PC-9 (cell line): ENCODE data around the gene C3. TPM values are rescaled to one million over a fixed set of nuclear protein-coding genes. Genes with fewer than 3 reads are reported as not detected.

Experiments
- BruUV-seq: library from RNA; stranded (reverse); fragments of 400-500 nt; replicated peaks from 2 replicates; lab custom pipeline; 2021; lab: Mats Ljungman, UMichigan
- CTCF ChIA-PET: fragments of 300-600 bp; sonication (Branson Sonifier 250); formaldehyde crosslinking; loops from one replicate; lab custom pipeline; 2022; ENCODE audit warnings: antibody characterized with exemption; lab: Charles Lee
- POLR2A ChIA-PET: fragments of 300-600 bp; sonication (Branson Sonifier 250); formaldehyde crosslinking; loops from one replicate; lab custom pipeline; 2022; ENCODE audit warnings: antibody characterized with exemption; ENCODE audit not compliant: unreplicated experiment; lab: Charles Lee
- DNase-seq, 2 experiments: peaks; one replicate each; pipeline versions ENCODE4 v3.0.0 to v3.0.0-alpha.2; 2015 to 2022; ENCODE audit warnings: mixed read lengths in 1 of 2
- H2AFZ ChIP-seq: fragments of 200-600 bp; sonication (generic); 2 replicates; pipeline ENCODE4 v1.8.1; 2017; ENCODE audit warnings: antibody characterized with exemption
- H3F3A ChIP-seq: fragments of 200-600 bp; sonication (generic); 2 replicates; pipeline ENCODE4 v1.8.1; 2017; ENCODE audit warnings: antibody characterized with exemption, mild to moderate bottlenecking, low read depth; ENCODE audit not compliant: insufficient read depth
- H3K27ac ChIP-seq: fragments of 200-600 bp; sonication (generic); 2 replicates; pipeline ENCODE4 v1.6.1; 2016; ENCODE audit warnings: mixed run types
- H3K27me3 ChIP-seq: fragments of 200-600 bp; sonication (generic); 2 replicates; pipeline ENCODE4 v1.6.1; 2016; ENCODE audit warnings: low read depth, mixed run types; ENCODE audit not compliant: insufficient read depth
- H3K36me3 ChIP-seq: fragments of 200-600 bp; sonication (generic); 2 replicates; pipeline ENCODE4 v1.6.1; 2016; ENCODE audit warnings: low read depth, mixed run types
- H3K4me1 ChIP-seq: fragments of 200-600 bp; sonication (generic); replicated peaks from 2 replicates; pipeline ENCODE4 v1.6.1; 2016; ENCODE audit warnings: mixed run types; ENCODE audit not compliant: insufficient read depth
- H3K4me2 ChIP-seq: fragments of 200-600 bp; sonication (generic); 2 replicates; pipeline ENCODE4 v1.6.1; 2017; ENCODE audit warnings: mixed run types
- H3K4me3 ChIP-seq: fragments of 200-600 bp; sonication (generic); 2 replicates; pipeline ENCODE4 v1.6.1; 2016; ENCODE audit warnings: mixed run types
- H3K79me2 ChIP-seq: fragments of 200-600 bp; sonication (generic); 2 replicates; pipeline ENCODE4 v1.6.1; 2017; ENCODE audit warnings: low read depth, mixed run types
- H3K9me2 ChIP-seq: fragments of 200-600 bp; sonication (generic); 2 replicates; pipeline ENCODE4 v1.8.1; 2017; ENCODE audit warnings: mild to moderate bottlenecking; ENCODE audit not compliant: insufficient read depth
- H3K9me3 ChIP-seq: fragments of 200-600 bp; sonication (generic); 2 replicates; pipeline ENCODE4 v1.8.1; 2016; ENCODE audit warnings: low read depth; ENCODE audit not compliant: insufficient read depth
- H4K20me1 ChIP-seq: fragments of 200-600 bp; sonication (generic); 2 replicates; pipeline ENCODE4 v1.8.1; 2017; ENCODE audit not compliant: insufficient read depth
- EZH2 ChIP-seq: fragments of 200-600 bp; sonication (generic); IDR thresholded peaks from 2 replicates; pipeline ENCODE4 v1.8.0; 2017; ENCODE audit warnings: antibody characterized with exemption, low read depth
- intact Hi-C: fragments of 100-400 bp; cut with micrococcal nuclease; formaldehyde crosslinking; loops from one replicate; pipeline ENCODE4 v1.10.0; 2022; ENCODE audit not compliant: unreplicated experiment
- total RNA-seq: library from RNA; stranded (reverse); gene quantifications from 2 replicates; pipeline ENCODE4 v1.2.3, GENCODE V29; 2021
- TF ChIP-seq, protein P1 (sequence below): fragments of 200-600 bp; sonication (generic); conservative IDR thresholded peaks from 2 replicates; pipeline ENCODE4 v1.6.1; 2017; ENCODE audit warnings: mixed run types, antibody characterized with exemption, mild to moderate bottlenecking, moderate library complexity

Gene C3
- total RNA-seq, 1 experiment from 2014 or later = 130 TPM

DNA sequence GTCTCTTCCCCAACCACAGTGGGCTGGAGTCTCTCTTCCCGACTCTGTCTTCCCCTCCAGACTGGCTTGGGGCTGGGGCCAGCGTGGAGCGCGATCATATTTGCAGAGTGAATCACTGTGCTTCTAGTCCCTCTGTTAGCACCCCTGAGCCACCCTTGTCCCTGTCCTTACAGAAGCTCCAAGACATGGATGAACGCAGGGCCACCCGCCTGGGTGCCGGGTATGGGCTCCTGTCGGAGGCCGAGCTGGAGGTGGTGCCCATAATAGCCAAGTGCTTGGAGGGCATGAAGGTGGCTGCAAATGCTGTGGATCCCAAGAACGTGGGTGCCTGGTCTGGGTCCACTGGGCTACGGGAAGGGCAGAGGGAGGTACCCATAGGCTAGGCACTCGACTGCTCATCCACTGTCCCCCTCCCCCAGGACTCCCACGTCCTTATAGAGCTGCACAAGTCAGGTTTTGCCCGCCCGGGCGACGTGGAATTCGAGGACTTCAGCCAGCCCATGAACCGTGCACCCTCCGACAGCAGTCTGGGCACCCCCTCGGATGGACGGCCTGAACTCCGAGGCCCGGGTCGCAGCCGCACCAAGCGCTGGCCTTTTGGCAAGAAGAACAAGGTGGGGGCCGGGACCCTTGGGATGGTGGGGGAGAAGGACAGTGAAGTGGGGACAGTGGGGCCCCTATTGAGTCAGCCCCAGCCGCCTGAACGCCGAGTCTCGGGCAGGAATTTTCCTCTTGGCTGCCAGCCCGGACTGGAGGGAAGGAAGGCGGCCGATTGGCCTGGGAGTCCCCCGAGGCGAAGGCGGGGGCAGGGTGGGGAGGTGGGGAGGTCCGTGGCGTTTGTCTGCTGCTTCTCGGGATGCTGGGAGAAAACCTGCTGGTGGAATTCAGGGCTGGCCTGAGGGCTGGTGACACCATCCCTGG, 24.2 kb upstream of the C3 start:
- peaks cover 49% of the 10 kb centered on the region for H3K4me1 ChIP-seq
- H3K4me2 ChIP-seq = peak overlapping the region; percentile 81
- intact Hi-C loops = loop anchor here (1.0 kb wide), 1 partner anchor 22 kb away; no protein-coding TSS in a partner anchor
- TF ChIP-seq EZH2 = no peak
- TF ChIP-seq, protein P1, sequence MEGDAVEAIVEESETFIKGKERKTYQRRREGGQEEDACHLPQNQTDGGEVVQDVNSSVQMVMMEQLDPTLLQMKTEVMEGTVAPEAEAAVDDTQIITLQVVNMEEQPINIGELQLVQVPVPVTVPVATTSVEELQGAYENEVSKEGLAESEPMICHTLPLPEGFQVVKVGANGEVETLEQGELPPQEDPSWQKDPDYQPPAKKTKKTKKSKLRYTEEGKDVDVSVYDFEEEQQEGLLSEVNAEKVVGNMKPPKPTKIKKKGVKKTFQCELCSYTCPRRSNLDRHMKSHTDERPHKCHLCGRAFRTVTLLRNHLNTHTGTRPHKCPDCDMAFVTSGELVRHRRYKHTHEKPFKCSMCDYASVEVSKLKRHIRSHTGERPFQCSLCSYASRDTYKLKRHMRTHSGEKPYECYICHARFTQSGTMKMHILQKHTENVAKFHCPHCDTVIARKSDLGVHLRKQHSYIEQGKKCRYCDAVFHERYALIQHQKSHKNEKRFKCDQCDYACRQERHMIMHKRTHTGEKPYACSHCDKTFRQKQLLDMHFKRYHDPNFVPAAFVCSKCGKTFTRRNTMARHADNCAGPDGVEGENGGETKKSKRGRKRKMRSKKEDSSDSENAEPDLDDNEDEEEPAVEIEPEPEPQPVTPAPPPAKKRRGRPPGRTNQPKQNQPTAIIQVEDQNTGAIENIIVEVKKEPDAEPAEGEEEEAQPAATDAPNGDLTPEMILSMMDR = no peak
- H3K36me3 ChIP-seq = peaks cover 19% of the 10 kb centered on the region; the same call in 1 of the 2 replicates
- H2AFZ ChIP-seq = no peak overlapping the region
- peak overlapping the region; percentile 88 for H3K27ac ChIP-seq
- POLR2A ChIA-PET = no interaction called here
- peaks cover 5% of the 10 kb centered on the region; the same call in 1 of the 2 replicates for H4K20me1 ChIP-seq
- peak; percentile 82 to 91 for DNase-seq
- H3K27me3 ChIP-seq = no peaks in the 10 kb centered on the region
- H3K4me3 ChIP-seq = peak overlapping the region; percentile 38; the same call in 1 of the 2 replicates
- CTCF ChIA-PET = no interaction called here
- BruUV-seq = no TSS peak
- H3F3A ChIP-seq = peaks cover 67% of the 10 kb centered on the region
- H3K9me3 ChIP-seq = no peaks in the 10 kb centered on the region
- no peaks in the 10 kb centered on the region for H3K9me2 ChIP-seq
- H3K79me2 ChIP-seq = peaks cover 54% of the 10 kb centered on the region

- Histone ChIP-seq H2AFZ (no peak overlapping the region), H3K4me1 (peaks cover 53% of the 10 kb centered on the region), H3K36me3 (peaks cover 19% of the 10 kb centered on the region; the same call in 1 of the 2 replicates), H3K9me2 (no peaks in the 10 kb centered on the region), H3K27ac (peak overlapping the region; percentile 88), H3K4me3 (peak overlapping the region; percentile 38; the same call in 1 of the 2 replicates), H3K79me2 (peaks cover 54% of the 10 kb centered on the region), H3K4me2 (peak overlapping the region; percentile 81), H3K9me3 (no peaks in the 10 kb centered on the region), H4K20me1 (peaks cover 5% of the 10 kb centered on the region; the same call in 1 of the 2 replicates), H3K27me3 (no peaks in the 10 kb centered on the region), H3F3A (peaks cover 63% of the 10 kb centered on the region)
- intact Hi-C loops = no loop called here
- TF ChIP-seq EZH2 = no peak
- TF ChIP-seq, protein P1 = no peak
- CTCF ChIA-PET = no interaction called here
- POLR2A ChIA-PET = no interaction called here
- DNase-seq = peak in 1 of 2 experiments; percentile 51
- BruUV-seq = no TSS peak
Observed at GRCh38 chr19:6743714-6744380, 23.4 kb upstream of the C3 start.

DNA sequence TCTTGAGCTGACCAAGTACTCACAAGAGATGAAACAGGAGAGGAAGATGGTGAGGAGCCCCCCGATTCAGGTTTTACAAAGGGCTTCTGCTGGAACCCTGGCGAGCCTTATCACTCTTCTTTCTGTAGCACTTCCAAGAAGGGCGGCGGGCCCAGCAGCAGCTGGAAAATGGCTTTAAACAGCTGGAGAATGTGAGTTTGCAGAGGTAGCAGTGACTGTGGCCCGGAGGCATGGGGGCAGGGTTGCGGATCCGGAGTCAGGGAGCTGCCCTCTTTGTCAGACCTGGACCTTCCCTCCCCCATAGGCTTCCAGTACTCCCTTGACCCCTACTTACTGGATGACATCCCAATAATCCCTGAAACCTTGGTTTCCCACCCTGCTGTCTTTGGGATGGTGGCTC, 22.6 kb upstream of the C3 start:
- intact Hi-C loops = no loop called here
- Histone ChIP-seq H3K9me3 (no peaks in the 10 kb centered on the region), H4K20me1 (peaks cover 5% of the 10 kb centered on the region; the same call in 1 of the 2 replicates), H3K4me2 (peak overlapping the region; percentile 81), H3K36me3 (peaks cover 12% of the 10 kb centered on the region; the same call in 1 of the 2 replicates), H3K27ac (peak overlapping the region; percentile 88; the same call in 1 of the 2 replicates), H3K4me3 (no peak overlapping the region), H3K4me1 (peaks cover 56% of the 10 kb centered on the region), H3K9me2 (no peaks in the 10 kb centered on the region), H3K27me3 (no peaks in the 10 kb centered on the region), H3F3A (peaks cover 63% of the 10 kb centered on the region), H3K79me2 (peaks cover 54% of the 10 kb centered on the region), H2AFZ (no peak overlapping the region)
- no peak for DNase-seq
- POLR2A ChIA-PET = no interaction called here
- CTCF ChIA-PET = no interaction called here
- BruUV-seq = no TSS peak
- no peak for TF ChIP-seq EZH2
- TF ChIP-seq, protein P1 = no peak
